Kidney (tissue), 22 donors: ENCODE results near the gene KRTAP10-5. TPM values are rescaled to one million over a fixed set of nuclear protein-coding genes. Genes with fewer than 3 reads are reported as not detected.
"Not testable (repeated sequence)": the region's sequence is repeated elsewhere in the genome, so short reads cannot be mapped to it uniquely, and the experiment has no call there.

Experiments
- DNase-seq, 5 donors: peaks; one replicate each; pipeline ENCODE4 v3.0.0-alpha.2; 2013 to 2020
- FAIRE-seq: peaks from 2 replicates; lab custom pipeline; 2012; peaks lifted over from hg19 to GRCh38; lab: Jason Lieb, UNC
- H3K27ac ChIP-seq, 2 donors: one replicate each; pipeline ENCODE4 v1.7.0; 2013; ENCODE audit warnings: low read depth in 2 of 2, low read length in 2 of 2, inconsistent platforms in 1 of 2
- H3K27me3 ChIP-seq: one replicate; pipeline ENCODE4 v1.7.1; 2013; ENCODE audit warnings: low read length, inconsistent platforms; ENCODE audit not compliant: control insufficient read depth, insufficient read depth
- H3K36me3 ChIP-seq, 3 donors: one replicate each; pipeline versions ENCODE4 v1.7.0 to v1.7.1; 2013; ENCODE audit warnings: low read length in 3 of 3, control low read depth in 1 of 3, inconsistent platforms in 1 of 3; ENCODE audit not compliant: insufficient read depth in 3 of 3, control insufficient read depth in 2 of 3
- H3K4me1 ChIP-seq, 3 donors: one replicate each; pipeline versions ENCODE4 v1.7.0 to v1.7.1; 2013; ENCODE audit warnings: low read length in 3 of 3, inconsistent platforms in 1 of 3, low read depth in 1 of 3; ENCODE audit not compliant: control insufficient read depth in 2 of 3, insufficient read depth in 2 of 3
- H3K4me3 ChIP-seq, 3 donors: one replicate each; pipeline versions ENCODE4 v1.7.0 to v1.8.1; 2013; ENCODE audit warnings: low read length in 3 of 3, control low read depth in 1 of 3, inconsistent platforms in 1 of 3
- H3K9ac ChIP-seq, 3 donors: one replicate each; pipeline versions ENCODE4 v1.7.0 to v1.7.1; 2013; ENCODE audit warnings: low read length in 3 of 3, control low read depth in 1 of 3, inconsistent platforms in 1 of 3
- H3K9me3 ChIP-seq, 3 donors: one replicate each; pipeline versions ENCODE4 v1.7.0 to v1.7.1; 2013; ENCODE audit warnings: low read length in 3 of 3, control low read depth in 1 of 3, inconsistent platforms in 1 of 3; ENCODE audit not compliant: control insufficient read depth in 2 of 3, insufficient read depth in 1 of 3
- CTCF ChIP-seq: IDR thresholded peaks from 3 replicates; pipeline ENCODE4 v1.5.1; 2012; ENCODE audit warnings: mild to moderate bottlenecking, moderate library complexity, borderline replicate concordance; ENCODE audit not compliant: insufficient read depth; ENCODE audit errors: extremely low read depth
- intact Hi-C: fragments of 100-400 bp; cut with DNase I; formaldehyde crosslinking; loops from one replicate; pipeline ENCODE4 v1.11.1; 2022
- long read RNA-seq, 10 donors: library from polyadenylated mRNA in 1 of 10; unstranded in 1 of 10; transcript quantifications; one replicate each; pipeline ENCODE4 v2.0.0 and lab custom pipeline, GENCODE V29; 2021 to 2026
- polyA plus RNA-seq: library from polyadenylated mRNA; stranded (reverse); fragments of 350-450 nt; fragmentation: Illumina TruSeq; extraction: RNeasy Lipid Tissue Mini Kit (QIAGEN cat#74804); gene quantifications from one replicate; pipeline ENCODE4 v1.2.3, GENCODE V29; 2014; ENCODE audit warnings: low read depth, low replicate concordance; ENCODE audit not compliant: insufficient read depth
- total RNA-seq: library from RNA; stranded (reverse); fragmentation: NEBNext Ultra II Directional; extraction: Animal tissue kit (Norgen Biotek cat#: 25700); gene quantifications from one replicate; pipeline ENCODE4 v1.2.1, GENCODE V29; 2021
- donor health status: control.
- donor health status: control.
- donor health status: control.
- donor health status: control.
- donor health status: control.
- donor health status: DM: yes; HTN: yes; CAD: no.
- donor health status: Normal renal cell carcinoma (clear cell type).

The KRTAP10-5 gene
- total RNA-seq (not detected), polyA plus RNA-seq (not detected)
- long read RNA-seq, donor 1 = 0 reads
- long read RNA-seq, donor 2 = 0 reads
- long read RNA-seq, donor 3 = 0 reads
- long read RNA-seq, donor 4 = 0 reads
- long read RNA-seq, donor 5 = 0 reads
- long read RNA-seq, donor 6 = 0 reads
- long read RNA-seq, donor 7 = 0 reads
- long read RNA-seq, donor 8 = 0 reads
- long read RNA-seq, donor 9 = 0 reads
- long read RNA-seq, donor 10 = 0 reads

GRCh38 chr21:44580231-44580821 is at the start of gene KRTAP10-5:
Gene KRTAP10-5, minus strand, starts transcription at chr21:44580604. Its CDS starts 26 bp downstream, at chr21:44580578.
- FAIRE-seq, H3K27me3 ChIP-seq, H3K4me3 ChIP-seq, H3K27ac ChIP-seq, DNase-seq, H3K36me3 ChIP-seq, intact Hi-C loops, H3K4me1 ChIP-seq, H3K9me3 ChIP-seq, H3K9ac ChIP-seq: not testable (repeated sequence)

- Histone ChIP-seq H3K4me3 (no peak overlapping the region), H3K27ac (no peak overlapping the region), H3K36me3 (no peaks in the 10 kb centered on the region), H3K27me3 (no peaks in the 10 kb centered on the region), H3K4me1 (no peaks in the 10 kb centered on the region), H3K9ac (no peak overlapping the region), H3K9me3 (peaks cover 0 to 13% (median 0%) of the 10 kb centered on the region in 3 donors)
- DNase-seq (no peak), FAIRE-seq (no peak)
- intact Hi-C loops = no loop called here
- TF ChIP-seq CTCF = no peak
Measured at GRCh38 chr21:44628707-44629391, 48.4 kb upstream of the KRTAP10-5 start.

- DNase-seq, H3K4me1 ChIP-seq, H3K27me3 ChIP-seq, H3K27ac ChIP-seq, intact Hi-C loops, H3K4me3 ChIP-seq, FAIRE-seq, H3K36me3 ChIP-seq, H3K9ac ChIP-seq: not testable (repeated sequence)
- peaks cover 0 to 21% (median 0%) of the 10 kb centered on the region in 3 donors for H3K9me3 ChIP-seq
Measured at GRCh38 chr21:44627831-44628233, 47.4 kb upstream of the KRTAP10-5 start.

GRCh38 chr21:44627181-44627822 is 46.9 kb upstream of the KRTAP10-5 start:
- DNase-seq, H3K4me1 ChIP-seq, H3K4me3 ChIP-seq, H3K27me3 ChIP-seq, intact Hi-C loops, FAIRE-seq, H3K27ac ChIP-seq, H3K9ac ChIP-seq, H3K36me3 ChIP-seq: not testable (repeated sequence)
- H3K9me3 ChIP-seq = peaks cover 0 to 21% (median 0%) of the 10 kb centered on the region in 3 donors
